Gastroesophageal sphincter (tissue), 3 donors: ENCODE results near the gene ATMIN.

ENCODE experiments used
- POLR2AphosphoS5 ChIP-seq: sonication (generic); formaldehyde crosslinking; IDR thresholded peaks from one replicate; pipeline ENCODE4 v1.6.1; 2017; ENCODE audit warnings: antibody characterized with exemption
- TF ChIP-seq, protein P1 (sequence below), 4 experiments: fragments of 200-600 bp in 2 of 4; fragments of 450-650 bp in 2 of 4; sonication (generic) in 1 of 4; IDR thresholded peaks; one replicate each; pipeline ENCODE4 v1.5.1; 2017 to 2019; ENCODE audit warnings: antibody characterized with exemption in 4 of 4, mild to moderate bottlenecking in 2 of 4, moderate library complexity in 2 of 4

DNA sequence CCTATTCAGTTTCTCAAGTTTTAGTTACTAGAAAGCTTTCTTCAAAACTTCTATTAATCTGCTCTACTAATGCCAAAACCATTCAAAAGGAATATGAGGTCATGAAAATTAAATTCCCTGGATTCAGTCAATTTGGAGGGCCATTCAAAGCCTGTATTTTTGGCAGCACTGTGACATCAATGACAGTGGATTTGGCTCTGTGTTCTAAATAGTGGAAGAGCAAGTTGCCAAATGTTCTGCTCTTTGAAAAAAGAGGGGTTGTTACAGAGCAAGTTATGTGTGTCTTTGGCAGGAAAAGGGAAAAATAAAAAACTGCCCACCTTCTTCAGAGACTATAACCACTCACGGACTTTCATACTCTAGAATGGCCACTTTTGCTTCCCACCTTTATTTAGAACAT, 44.6 kb downstream of the ATMIN start:
- TF ChIP-seq POLR2AphosphoS5 = no peak
- TF ChIP-seq, protein P1, sequence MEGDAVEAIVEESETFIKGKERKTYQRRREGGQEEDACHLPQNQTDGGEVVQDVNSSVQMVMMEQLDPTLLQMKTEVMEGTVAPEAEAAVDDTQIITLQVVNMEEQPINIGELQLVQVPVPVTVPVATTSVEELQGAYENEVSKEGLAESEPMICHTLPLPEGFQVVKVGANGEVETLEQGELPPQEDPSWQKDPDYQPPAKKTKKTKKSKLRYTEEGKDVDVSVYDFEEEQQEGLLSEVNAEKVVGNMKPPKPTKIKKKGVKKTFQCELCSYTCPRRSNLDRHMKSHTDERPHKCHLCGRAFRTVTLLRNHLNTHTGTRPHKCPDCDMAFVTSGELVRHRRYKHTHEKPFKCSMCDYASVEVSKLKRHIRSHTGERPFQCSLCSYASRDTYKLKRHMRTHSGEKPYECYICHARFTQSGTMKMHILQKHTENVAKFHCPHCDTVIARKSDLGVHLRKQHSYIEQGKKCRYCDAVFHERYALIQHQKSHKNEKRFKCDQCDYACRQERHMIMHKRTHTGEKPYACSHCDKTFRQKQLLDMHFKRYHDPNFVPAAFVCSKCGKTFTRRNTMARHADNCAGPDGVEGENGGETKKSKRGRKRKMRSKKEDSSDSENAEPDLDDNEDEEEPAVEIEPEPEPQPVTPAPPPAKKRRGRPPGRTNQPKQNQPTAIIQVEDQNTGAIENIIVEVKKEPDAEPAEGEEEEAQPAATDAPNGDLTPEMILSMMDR (IDR thresholded peaks at IDR 0.05) = no peak
